Stimulated activated CD4-positive, alpha-beta T cell treated with anti-CD3 and anti-CD28 coated beads, Interleukin-1b, Interleukin-23, amount 100 ng/mL, for 24 hours (primary cell): ENCODE data around the gene PTF1A.

Experiments used
- DNase-seq, 4 experiments: peaks; one replicate each; pipeline ENCODE4 v3.0.0-alpha.2; 2020; ENCODE audit warnings: low read depth in 4 of 4, low spot score in 1 of 4

The PTF1A gene

GRCh38 chr10:23186697-23187096 lies 5.4 kb upstream of the PTF1A start:
- no peak for DNase-seq

GRCh38 chr10:23187155-23187554 lies 5.0 kb upstream of the PTF1A start:
- no peak for DNase-seq

GRCh38 chr10:23189024-23189423 lies 3.1 kb upstream of the PTF1A start:
- DNase-seq: no peak

- no peak for DNase-seq
Observed at GRCh38 chr10:23190872-23191763, 994 bp upstream of the PTF1A start.

- DNase-seq: no peak
Observed at GRCh38 chr10:23192712-23193434, 761 bp downstream of the PTF1A start.

GRCh38 chr10:23193435-23194074 lies 1.4 kb downstream of the PTF1A start:
- DNase-seq: no peak

- DNase-seq: no peak
Observed at GRCh38 chr10:23194471-23194965, 2.4 kb downstream of the PTF1A start.

GRCh38 chr10:23194966-23195845 lies 3.1 kb downstream of the PTF1A start:
- no peak for DNase-seq

- DNase-seq: no peak
Observed at GRCh38 chr10:23195846-23196600, 3.9 kb downstream of the PTF1A start.

GRCh38 chr10:23196915-23197314 lies 4.8 kb downstream of the PTF1A start:
- DNase-seq: no peak

- no peak for DNase-seq
Observed at GRCh38 chr10:23197416-23197861, 5.3 kb downstream of the PTF1A start.

- no peak for DNase-seq
Observed at GRCh38 chr10:23198610-23198939, 6.5 kb downstream of the PTF1A start.

- DNase-seq: no peak
Observed at GRCh38 chr10:23198940-23199767, 7.0 kb downstream of the PTF1A start.

GRCh38 chr10:23199768-23200511 lies 7.8 kb downstream of the PTF1A start:
- no peak for DNase-seq

GRCh38 chr10:23200586-23200985 lies 8.5 kb downstream of the PTF1A start:
- no peak for DNase-seq

GRCh38 chr10:23200997-23201652 lies 9.0 kb downstream of the PTF1A start:
- no peak for DNase-seq

GRCh38 chr10:23201837-23202236 lies 9.7 kb downstream of the PTF1A start:
- no peak for DNase-seq

- DNase-seq: no peak
Observed at GRCh38 chr10:23202779-23203178, 10.7 kb downstream of the PTF1A start.
